ENCODE data around the gene NLGN1. TPM values are rescaled to one million over a fixed set of nuclear protein-coding genes. Genes with fewer than 3 reads are reported as not detected.

NLGN1 gene
- total RNA-seq, 2 donors from 2014 or later = 0.36 to 11.7 TPM

DNA sequence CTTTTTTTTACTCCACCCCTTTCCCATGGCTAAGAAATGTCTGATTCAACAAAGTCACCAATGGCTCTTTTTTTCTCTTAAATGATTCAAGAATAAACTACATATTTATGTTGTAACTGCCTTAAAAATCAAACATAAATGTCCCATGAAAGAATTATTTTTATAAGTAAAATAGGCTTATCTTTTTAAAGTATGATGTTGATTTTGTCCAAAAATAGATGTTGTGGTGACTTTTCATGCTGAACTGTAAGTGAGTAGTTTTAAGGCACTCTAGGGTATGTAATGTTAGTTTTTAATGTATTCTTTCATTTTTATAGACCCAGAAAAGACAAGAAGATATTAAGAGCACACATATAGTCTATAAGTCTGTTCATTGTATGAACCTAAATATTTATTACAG is 594.9 kb downstream of the NLGN1 start:
- H3K4me1 ChIP-seq (replicated peaks) = no peaks in the 10 kb centered on the region
- H3K27me3 ChIP-seq (replicated peaks; ENCODE audit: insufficient read depth) = no peaks in the 10 kb centered on the region
- H3K9me3 ChIP-seq = no peaks in the 10 kb centered on the region
- no peak overlapping the region for H3K4me3 ChIP-seq
- intact Hi-C loops (cut with DNase I) = no loop called here
- TF ChIP-seq POLR2A (IDR thresholded peaks at IDR 0.05) (no peak), POLR2AphosphoS5 (IDR thresholded peaks at IDR 0.05) (no peak)
- TF ChIP-seq, protein P1, sequence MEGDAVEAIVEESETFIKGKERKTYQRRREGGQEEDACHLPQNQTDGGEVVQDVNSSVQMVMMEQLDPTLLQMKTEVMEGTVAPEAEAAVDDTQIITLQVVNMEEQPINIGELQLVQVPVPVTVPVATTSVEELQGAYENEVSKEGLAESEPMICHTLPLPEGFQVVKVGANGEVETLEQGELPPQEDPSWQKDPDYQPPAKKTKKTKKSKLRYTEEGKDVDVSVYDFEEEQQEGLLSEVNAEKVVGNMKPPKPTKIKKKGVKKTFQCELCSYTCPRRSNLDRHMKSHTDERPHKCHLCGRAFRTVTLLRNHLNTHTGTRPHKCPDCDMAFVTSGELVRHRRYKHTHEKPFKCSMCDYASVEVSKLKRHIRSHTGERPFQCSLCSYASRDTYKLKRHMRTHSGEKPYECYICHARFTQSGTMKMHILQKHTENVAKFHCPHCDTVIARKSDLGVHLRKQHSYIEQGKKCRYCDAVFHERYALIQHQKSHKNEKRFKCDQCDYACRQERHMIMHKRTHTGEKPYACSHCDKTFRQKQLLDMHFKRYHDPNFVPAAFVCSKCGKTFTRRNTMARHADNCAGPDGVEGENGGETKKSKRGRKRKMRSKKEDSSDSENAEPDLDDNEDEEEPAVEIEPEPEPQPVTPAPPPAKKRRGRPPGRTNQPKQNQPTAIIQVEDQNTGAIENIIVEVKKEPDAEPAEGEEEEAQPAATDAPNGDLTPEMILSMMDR (IDR thresholded peaks at IDR 0.05) = no peak
- no peak overlapping the region for H3K27ac ChIP-seq
- no peak for DNase-seq (ENCODE audit: low spot score)
- H3K36me3 ChIP-seq = no peaks in the 10 kb centered on the region

DNA sequence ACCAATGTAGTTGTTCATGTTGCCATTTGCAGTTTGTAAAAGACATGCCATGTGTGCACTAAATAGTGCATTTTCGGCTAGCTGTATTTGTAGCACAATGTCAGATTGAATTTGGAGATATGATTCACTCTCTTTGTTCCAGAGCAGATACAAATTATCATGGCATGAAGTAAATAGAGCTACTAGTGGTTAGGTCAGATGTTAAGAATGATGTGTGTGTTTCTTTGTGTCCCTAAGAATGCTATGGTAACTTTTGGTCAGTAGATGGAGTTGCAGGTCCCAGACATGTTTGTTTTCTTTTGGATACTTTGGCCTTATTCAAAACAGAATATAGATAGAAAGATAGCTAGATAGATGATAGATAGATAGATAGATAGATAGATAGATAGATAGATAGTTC is 595.8 kb downstream of the NLGN1 start:
- TF ChIP-seq, protein P1 (IDR thresholded peaks at IDR 0.05) = peak in 1 of 4 experiments; percentile 9
- no peak for TF ChIP-seq POLR2AphosphoS5 (IDR thresholded peaks at IDR 0.05)
- intact Hi-C loops (cut with DNase I) = no loop called here
- no peak overlapping the region for H3K4me3 ChIP-seq
- H3K27ac ChIP-seq = no peak overlapping the region
- DNase-seq (ENCODE audit: low spot score) = no peak
- 41% methylated on average over 1 of the region's 1 CpG for WGBS
- no peaks in the 10 kb centered on the region for H3K36me3 ChIP-seq
- H3K4me1 ChIP-seq (replicated peaks) = no peaks in the 10 kb centered on the region
- H3K27me3 ChIP-seq (replicated peaks; ENCODE audit: insufficient read depth) = no peaks in the 10 kb centered on the region
- H3K9me3 ChIP-seq = no peaks in the 10 kb centered on the region

DNA sequence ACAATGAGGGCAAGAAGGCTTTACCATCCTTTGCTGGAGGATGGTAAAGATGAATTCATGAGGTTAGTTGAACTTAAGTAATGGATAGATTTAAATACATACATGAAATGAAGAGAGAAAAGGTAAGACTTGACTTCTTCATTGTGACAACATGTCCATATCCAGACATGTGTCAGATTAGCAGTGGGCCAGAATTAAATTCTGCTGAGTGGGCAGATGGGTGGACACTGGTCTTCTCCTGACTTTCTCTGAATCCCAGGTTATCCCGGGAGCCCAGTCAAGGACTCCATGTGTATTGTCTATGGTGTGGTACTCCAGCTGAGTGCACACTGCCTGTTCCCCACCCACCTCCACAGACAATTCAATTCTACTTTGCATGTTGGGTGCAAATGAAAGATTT is 603.1 kb downstream of the NLGN1 start:
- Histone ChIP-seq H3K36me3 (no peaks in the 10 kb centered on the region), H3K4me3 (no peak overlapping the region), H3K27me3 (replicated peaks; ENCODE audit: insufficient read depth) (no peaks in the 10 kb centered on the region), H3K9me3 (no peaks in the 10 kb centered on the region), H3K27ac (no peak overlapping the region), H3K4me1 (replicated peaks) (no peaks in the 10 kb centered on the region)
- WGBS = 89% methylated on average over 1 of the region's 1 CpG
- intact Hi-C loops (cut with DNase I) = no loop called here
- TF ChIP-seq, protein P1 (IDR thresholded peaks at IDR 0.05) = no peak
- TF ChIP-seq POLR2AphosphoS5 (IDR thresholded peaks at IDR 0.05) = no peak
- TF ChIP-seq POLR2A (IDR thresholded peaks at IDR 0.05) = no peak
- no peak for DNase-seq (ENCODE audit: low spot score)

GRCh38 chr3:174002543-174002942 is 605.0 kb downstream of the NLGN1 start:
- 78% methylated on average over 1 of the region's 1 CpG for WGBS
- no peaks in the 10 kb centered on the region for H3K27me3 ChIP-seq (replicated peaks; ENCODE audit: insufficient read depth)
- no peak for DNase-seq (ENCODE audit: low spot score)
- H3K4me1 ChIP-seq (replicated peaks) = no peaks in the 10 kb centered on the region
- intact Hi-C loops (cut with DNase I) = no loop called here
- TF ChIP-seq, protein P1 (IDR thresholded peaks at IDR 0.05) = no peak
- TF ChIP-seq POLR2A (IDR thresholded peaks at IDR 0.05) (no peak), POLR2AphosphoS5 (IDR thresholded peaks at IDR 0.05) (no peak)
- no peaks in the 10 kb centered on the region for H3K36me3 ChIP-seq
- no peaks in the 10 kb centered on the region for H3K9me3 ChIP-seq
- H3K4me3 ChIP-seq = no peak overlapping the region
- no peak overlapping the region for H3K27ac ChIP-seq

- H3K9me3 ChIP-seq = no peaks in the 10 kb centered on the region
- H3K27ac ChIP-seq = no peak overlapping the region
- H3K36me3 ChIP-seq = no peaks in the 10 kb centered on the region
- 46% methylated on average over 1 of the region's 1 CpG for WGBS
- H3K4me3 ChIP-seq = no peak overlapping the region
- intact Hi-C loops (cut with DNase I) = no loop called here
- no peak for DNase-seq (ENCODE audit: low spot score)
- no peaks in the 10 kb centered on the region for H3K27me3 ChIP-seq (replicated peaks; ENCODE audit: insufficient read depth)
- H3K4me1 ChIP-seq (replicated peaks) = no peaks in the 10 kb centered on the region
- TF ChIP-seq, protein P1 (IDR thresholded peaks at IDR 0.05) = no peak
- TF ChIP-seq POLR2AphosphoS5 (IDR thresholded peaks at IDR 0.05) = no peak
- TF ChIP-seq POLR2A (IDR thresholded peaks at IDR 0.05) = no peak
Observed at GRCh38 chr3:174010907-174011306, 613.4 kb downstream of the NLGN1 start.
